CD4-positive, alpha-beta T cell treated with Interleukin-15 for 1 hour (primary cell): Measurements from ENCODE around the gene COX6A1.
"Not testable (repeated sequence)": the region's sequence is repeated elsewhere in the genome, so short reads cannot be mapped to it uniquely, and the experiment has no call there.

ENCODE experiments used
- DNase-seq: peaks from one replicate; pipeline ENCODE4 v3.0.0-alpha.2; 2020

COX6A1 gene

GRCh38 chr12:120468325-120468820 is 30.5 kb downstream of the COX6A1 start:
- peak; percentile 26 for DNase-seq

GRCh38 chr12:120468821-120469449 is 31.0 kb downstream of the COX6A1 start:
- DNase-seq: peak; percentile 62

GRCh38 chr12:120469450-120470149 is 31.7 kb downstream of the COX6A1 start, which contains the start of gene SRSF9:
SRSF9 (minus strand) TSS chr12:120469748; CDS start chr12:120469609, 139 bp downstream.
- DNase-seq: peak; percentile 97

- no peak for DNase-seq
These were observed 32.4 kb downstream of the COX6A1 start for GRCh38 chr12:120470150-120470784.

GRCh38 chr12:120472521-120472920 is 34.6 kb downstream of the COX6A1 start:
- no peak for DNase-seq

- no peak for DNase-seq
These were observed 36.1 kb downstream of the COX6A1 start for GRCh38 chr12:120473807-120474615.

- DNase-seq: peak; percentile 23
These were observed 36.7 kb downstream of the COX6A1 start for GRCh38 chr12:120474616-120474960.

GRCh38 chr12:120475643-120476042 is 37.7 kb downstream of the COX6A1 start:
- no peak for DNase-seq

- DNase-seq: no peak
These were observed 41.5 kb downstream of the COX6A1 start for GRCh38 chr12:120479458-120479857.

- no peak for DNase-seq
These were observed 42.3 kb downstream of the COX6A1 start for GRCh38 chr12:120480211-120480610.

- no peak for DNase-seq
These were observed 43.3 kb downstream of the COX6A1 start for GRCh38 chr12:120481022-120481767.

- no peak for DNase-seq
These were observed 45.7 kb downstream of the COX6A1 start for GRCh38 chr12:120483621-120484020.

- DNase-seq: no peak
These were observed 48.3 kb downstream of the COX6A1 start for GRCh38 chr12:120485961-120486881.

GRCh38 chr12:120487552-120487951 is 49.6 kb downstream of the COX6A1 start:
- DNase-seq: not testable (repeated sequence)

- no peak for DNase-seq
These were observed 50.2 kb downstream of the COX6A1 start for GRCh38 chr12:120488057-120488640.

GRCh38 chr12:120489018-120489417 is 51.1 kb downstream of the COX6A1 start:
- DNase-seq: no peak

GRCh38 chr12:120490325-120490724 is 52.4 kb downstream of the COX6A1 start:
- no peak for DNase-seq
